Measurements from ENCODE around the gene MARCHF4.

Gene MARCHF4

GRCh38 chr2:216346781-216347180 lies 25.5 kb downstream of the MARCHF4 start:
- peak; percentile 9 for DNase-seq

DNA sequence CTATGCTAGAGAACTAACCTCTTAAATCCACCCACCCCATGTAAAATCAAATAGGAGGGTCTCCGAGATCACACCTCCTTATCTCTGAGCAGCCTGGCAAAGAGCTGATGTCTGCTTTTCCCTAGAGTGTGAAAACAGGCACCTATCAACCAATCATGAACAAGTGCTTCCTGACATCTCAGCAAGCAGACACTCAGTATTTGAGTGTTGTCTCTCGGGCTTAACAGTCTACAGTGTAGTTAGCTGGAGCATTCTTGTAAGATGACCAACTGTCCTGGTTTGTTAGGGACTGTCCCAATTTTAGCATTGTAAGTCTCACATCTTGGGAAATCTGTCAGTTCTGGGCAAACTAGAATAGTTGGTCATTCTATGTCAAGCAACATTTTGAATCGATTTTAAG lies 26.4 kb downstream of the MARCHF4 start:
- DNase-seq, result no peak

GRCh38 chr2:216344950-216345300 lies 27.4 kb downstream of the MARCHF4 start:
- no peak for DNase-seq

DNA sequence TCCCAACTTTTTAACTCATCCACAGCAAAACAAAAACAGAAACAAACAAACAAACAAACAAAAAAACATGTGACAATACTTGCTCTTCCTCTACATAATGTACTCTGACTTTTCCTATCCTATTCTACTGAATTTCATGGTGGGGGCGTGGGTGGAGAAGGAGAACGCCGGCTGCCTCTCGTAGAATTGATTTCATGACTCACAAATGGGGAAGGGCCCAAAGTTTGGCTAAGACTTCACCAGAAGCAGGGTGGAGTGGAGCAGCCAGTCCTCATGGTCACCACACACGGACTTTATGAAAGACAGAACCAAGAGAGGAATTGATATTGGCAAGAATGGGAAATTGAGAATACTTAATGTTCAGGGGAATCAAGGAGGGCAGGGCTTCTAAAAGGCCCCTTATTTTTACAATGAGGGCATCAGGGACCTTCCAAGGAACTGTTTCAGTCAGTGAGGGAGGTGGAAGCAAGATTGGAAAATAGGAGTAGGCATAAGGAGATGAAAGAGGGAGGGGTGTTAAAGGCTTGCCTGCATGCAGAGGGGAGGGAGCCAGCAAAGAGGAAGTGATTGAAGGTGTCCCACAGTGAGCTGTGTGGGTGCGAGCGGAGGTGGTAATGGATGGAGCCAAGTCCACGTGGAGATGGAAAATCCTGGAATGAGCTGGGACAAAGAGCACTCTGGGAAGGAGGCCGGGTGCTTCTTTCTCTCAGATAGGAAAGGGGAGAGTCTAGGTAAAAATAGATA lies 27.9 kb downstream of the MARCHF4 start:
- DNase-seq, result no peak

DNA sequence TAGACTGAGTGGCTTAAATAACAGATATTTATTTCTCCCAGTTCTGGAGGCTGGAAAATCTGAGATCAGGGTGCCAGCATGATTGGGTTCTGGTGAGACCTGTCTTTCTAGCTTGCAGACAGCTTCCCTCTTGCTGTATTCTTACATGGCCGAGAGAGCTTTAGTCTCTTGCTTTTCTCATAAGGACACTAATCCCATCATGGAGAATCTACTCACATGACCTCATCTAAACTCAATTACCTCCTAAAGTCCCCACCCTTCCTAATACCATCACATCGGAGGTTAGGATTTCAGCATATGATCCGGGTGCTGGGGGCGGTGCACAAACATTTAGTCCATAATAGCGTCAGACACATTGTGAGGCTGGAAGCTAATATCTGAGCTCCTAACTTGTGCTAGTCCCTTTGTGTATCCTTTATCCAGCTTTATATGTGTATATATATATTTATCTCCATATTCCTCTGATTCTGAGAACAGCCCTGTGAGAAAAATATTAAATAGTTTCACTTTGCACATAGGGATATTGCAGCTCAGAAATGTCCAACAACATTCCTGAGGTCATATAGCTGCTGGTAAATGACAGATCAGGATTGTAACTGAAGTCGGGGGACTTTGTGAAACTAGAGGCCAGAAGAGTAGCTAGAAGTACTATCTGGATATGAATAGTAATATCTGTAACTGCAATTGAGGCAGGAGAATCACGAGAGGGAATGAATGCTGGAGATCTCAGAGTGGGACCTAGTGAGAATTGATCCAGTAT lies 28.9 kb downstream of the MARCHF4 start:
- no peak for DNase-seq

DNA sequence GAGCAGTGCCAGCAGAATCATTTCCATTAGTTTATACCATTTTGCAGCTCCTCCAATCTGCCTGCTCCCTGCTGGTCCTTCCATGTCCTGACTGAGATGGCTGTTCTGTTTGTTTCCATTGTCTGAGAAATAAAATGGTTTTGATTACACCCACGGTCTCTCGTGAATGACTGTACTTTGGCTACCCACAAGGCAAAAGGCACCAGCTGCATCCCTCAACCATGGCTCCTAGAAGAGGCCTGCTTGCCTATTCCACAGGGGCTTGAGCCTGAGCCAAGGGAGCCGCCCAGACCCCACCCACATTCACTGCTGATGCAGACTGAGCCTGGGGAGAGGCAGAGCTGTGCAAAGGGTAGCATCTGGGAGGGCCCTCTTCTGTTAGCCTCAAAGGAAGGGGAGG lies 31.2 kb downstream of the MARCHF4 start:
- DNase-seq, result no peak

GRCh38 chr2:216340280-216340631 lies 32.0 kb downstream of the MARCHF4 start:
- DNase-seq, result no peak

DNA sequence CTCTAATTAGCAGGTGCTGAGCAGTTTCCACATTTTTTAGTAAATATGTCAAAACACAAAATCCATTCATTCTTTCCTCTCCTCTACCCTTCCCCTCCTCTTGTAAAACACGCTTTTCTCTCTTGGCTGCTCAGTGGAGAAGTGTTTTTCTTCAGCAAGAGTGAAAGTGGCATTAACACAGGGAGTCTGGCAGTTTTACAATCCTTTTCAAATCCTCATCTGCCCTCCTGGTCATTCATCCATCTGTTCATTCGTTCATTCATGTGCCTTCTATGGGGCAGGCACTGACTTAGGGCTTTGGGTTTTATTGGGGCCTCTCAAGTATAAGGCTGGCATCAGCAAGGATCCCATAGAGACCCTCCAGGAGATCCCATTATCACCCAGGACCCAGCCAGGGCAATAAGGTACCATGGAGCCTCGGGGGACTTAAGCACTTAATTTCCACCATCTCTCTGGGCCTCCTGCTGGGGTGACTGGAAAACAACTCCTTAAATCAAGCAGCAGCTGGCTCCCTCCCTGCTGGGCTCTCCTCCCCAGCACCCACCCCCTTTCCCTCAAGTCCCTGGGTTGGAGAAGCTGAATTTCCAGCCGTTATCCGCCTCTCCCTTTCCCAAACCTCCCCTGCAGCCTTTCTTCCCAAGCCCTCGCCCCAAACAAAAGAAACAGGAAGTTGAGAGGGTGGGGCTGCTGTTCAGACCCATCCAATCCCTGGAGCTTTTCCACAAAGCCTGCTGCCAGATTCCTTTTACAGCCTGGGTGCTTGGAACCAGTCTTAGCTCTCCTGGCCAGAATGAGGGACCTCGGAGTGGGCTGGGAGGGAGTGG lies 32.6 kb downstream of the MARCHF4 start:
- DNase-seq, result no peak

- no peak for DNase-seq
Observed at GRCh38 chr2:216335252-216335651, 37.0 kb downstream of the MARCHF4 start.

GRCh38 chr2:216328347-216328746 lies 43.9 kb downstream of the MARCHF4 start:
- peak; percentile 7 for DNase-seq

- DNase-seq, result no peak
Observed at GRCh38 chr2:216327447-216327935, 44.8 kb downstream of the MARCHF4 start.

Measured in suppressor macrophage treated with lipopolysaccharide for 4 hours (primary cell).